WTC11 (cell line): ENCODE results near the gene SLC46A1.

Source experiments
- USF1 ChIP-seq: sonication (generic); formaldehyde crosslinking; IDR thresholded peaks from 2 replicates; pipeline ENCODE4 v1.8.0; 2022; ENCODE audit warnings: mild to moderate bottlenecking, missing genetic modification reagents
- TF ChIP-seq, protein P1 (sequence below): fragments of 200-600 bp; IDR thresholded peaks from 2 replicates; pipeline ENCODE4 v1.8.0; 2022; ENCODE audit warnings: antibody characterized with exemption

DNA sequence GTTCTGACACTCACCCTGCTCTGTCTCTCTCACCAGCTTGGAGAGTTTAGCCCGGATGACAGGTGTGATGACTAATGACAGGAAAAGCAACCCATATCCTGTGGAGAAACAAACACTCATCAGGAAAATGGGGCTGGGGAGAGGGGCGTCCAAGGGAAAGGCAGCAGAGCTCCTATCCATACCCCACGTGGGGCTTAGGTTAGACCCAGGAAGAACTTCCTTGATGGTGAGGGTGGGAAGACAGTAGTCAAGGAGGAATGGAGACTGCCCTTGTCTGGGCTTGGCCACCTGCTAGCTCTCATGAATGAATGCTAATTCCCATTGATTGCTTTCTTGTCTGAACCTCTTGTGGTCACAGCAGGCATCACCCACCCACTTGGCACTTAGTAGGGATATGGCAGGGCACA is 3.8 kb downstream of the SLC46A1 start:
- no peak for TF ChIP-seq USF1 (CRISPR knock-in tag)
- TF ChIP-seq, protein P1, sequence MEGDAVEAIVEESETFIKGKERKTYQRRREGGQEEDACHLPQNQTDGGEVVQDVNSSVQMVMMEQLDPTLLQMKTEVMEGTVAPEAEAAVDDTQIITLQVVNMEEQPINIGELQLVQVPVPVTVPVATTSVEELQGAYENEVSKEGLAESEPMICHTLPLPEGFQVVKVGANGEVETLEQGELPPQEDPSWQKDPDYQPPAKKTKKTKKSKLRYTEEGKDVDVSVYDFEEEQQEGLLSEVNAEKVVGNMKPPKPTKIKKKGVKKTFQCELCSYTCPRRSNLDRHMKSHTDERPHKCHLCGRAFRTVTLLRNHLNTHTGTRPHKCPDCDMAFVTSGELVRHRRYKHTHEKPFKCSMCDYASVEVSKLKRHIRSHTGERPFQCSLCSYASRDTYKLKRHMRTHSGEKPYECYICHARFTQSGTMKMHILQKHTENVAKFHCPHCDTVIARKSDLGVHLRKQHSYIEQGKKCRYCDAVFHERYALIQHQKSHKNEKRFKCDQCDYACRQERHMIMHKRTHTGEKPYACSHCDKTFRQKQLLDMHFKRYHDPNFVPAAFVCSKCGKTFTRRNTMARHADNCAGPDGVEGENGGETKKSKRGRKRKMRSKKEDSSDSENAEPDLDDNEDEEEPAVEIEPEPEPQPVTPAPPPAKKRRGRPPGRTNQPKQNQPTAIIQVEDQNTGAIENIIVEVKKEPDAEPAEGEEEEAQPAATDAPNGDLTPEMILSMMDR, result no peak
